Heart right ventricle (tissue), 16 donors: ENCODE data around the gene ZNF385C. TPM values are rescaled to one million over a fixed set of nuclear protein-coding genes. Genes with fewer than 3 reads are reported as not detected.

Experiments
- ATAC-seq, 8 donors: fragments of 200-7000 bp; cut with Tn5 transposase; one replicate each; pipeline ENCODE4 v1.9.1; 2020; ENCODE audit warnings: mild to moderate bottlenecking in 8 of 8, moderate library complexity in 8 of 8, moderate number of reproducible peaks in 1 of 8
- DNase-seq, 2 donors: peaks; one replicate each; pipeline ENCODE4 v3.0.0-alpha.2; 2020
- H3K27ac ChIP-seq, 10 donors: fragments of 200-600 bp; sonication (generic) in 2 of 10; one replicate each; pipeline versions ENCODE4 v1.5.0 to v1.8.0; 2020 to 2022; ENCODE audit warnings: mild to moderate bottlenecking in 3 of 10
- H3K27me3 ChIP-seq, 7 donors: fragments of 200-600 bp; one replicate each; pipeline ENCODE4 v1.8.0; 2021 to 2022; ENCODE audit warnings: mild to moderate bottlenecking in 2 of 7
- H3K36me3 ChIP-seq, 9 donors: fragments of 200-600 bp; sonication (generic) in 1 of 9; one replicate each; pipeline versions ENCODE4 v1.5.0 to v1.8.0; 2020 to 2022; ENCODE audit warnings: mild to moderate bottlenecking in 2 of 9
- H3K4me1 ChIP-seq, 9 donors: fragments of 200-600 bp; sonication (generic) in 1 of 9; one replicate each; pipeline versions ENCODE4 v1.5.0 to v1.8.0; 2020 to 2022; ENCODE audit warnings: mild to moderate bottlenecking in 4 of 9
- H3K4me3 ChIP-seq, 10 donors: fragments of 200-600 bp; sonication (generic) in 2 of 10; one replicate each; pipeline versions ENCODE4 v1.5.0 to v1.8.0; 2020 to 2022; ENCODE audit warnings: mild to moderate bottlenecking in 7 of 10, moderate library complexity in 2 of 10
- H3K9me3 ChIP-seq, 11 donors: fragments of 200-600 bp in 10 of 11; sonication (generic) in 2 of 11; one replicate each; pipeline versions ENCODE4 v1.5.0 to v1.8.0; 2013 to 2022; ENCODE audit warnings: mild to moderate bottlenecking in 2 of 11, control low read depth in 1 of 11, moderate library complexity in 1 of 11
- CTCF ChIP-seq, 9 donors: fragments of 200-600 bp; sonication (generic) in 2 of 9; IDR thresholded peaks; one replicate each; pipeline versions ENCODE4 v1.5.0 to v1.8.0; 2021 to 2022; ENCODE audit warnings: antibody characterized with exemption in 9 of 9, mild to moderate bottlenecking in 5 of 9, moderate library complexity in 1 of 9
- WGBS, 2 donors: extraction: QIAGEN DNeasy Blood & Tissue Kit; methylation state at CpG; one replicate each; pipeline ENCODE4 v1.1.7; 2013; ENCODE audit warnings: inconsistent platforms in 1 of 2; 5-methylcytosine and 5-hydroxymethylcytosine counted together
- intact Hi-C, 10 donors: fragments of 100-400 bp; cut with DNase I; formaldehyde crosslinking; loops; one replicate each; pipeline versions ENCODE4 v1.11.1 to v1.14.2; 2022
- polyA plus RNA-seq, 2 donors: library from polyadenylated mRNA; stranded (reverse); fragments of 200-250 nt; gene quantifications; one replicate each; pipeline ENCODE4 v1.2.3, GENCODE V29; 2013
- total RNA-seq, 10 donors: library from RNA; stranded (reverse); fragmentation: NEBNext Ultra II Directional in 3 of 10; extraction: Animal tissue kit (Norgen Biotek cat#: 25700) in 3 of 10; gene quantifications; one replicate each; pipeline versions ENCODE4 v1.2.1 to v1.2.4, GENCODE V29; 2021 to 2023
- donor health status: Arrhythmogenic right ventricular cardiomyopathy.
- donor health status: ischemic (EF 13 %, LVEDD 7.1; RV severe dilation, severe dysfunction).
- donor health status: healthy with polysubstance abuse.
- donor health status: DM: no; HTN: yes; CAD: no.
- donor health status: DM: no; HTN: no; CAD: no.
- donor health status: ischemic (EF 25% LVEDD 6.9; RV normal size, moderate dysfunction).
- donor health status: ischemic (EF 25% LVEDD 5.7; RV mildly dilated, moderate dysfunction).
- donor health status: healthy.
- donor health status: DM: yes; HTN: yes; CAD: no.
- donor health status: Ischemic cardiomyopathy.
- donor health status: ischemic (EF 35%, LVEDD 5.7; RV mildly dilated, moderate dysfunction).
- donor health status: nonischemic (EF 11% LVEDD 7.7; RV severe dilation, severe dysfunction).
- donor health status: DM: yes; HTN: yes; CAD: no.
- donor health status: PGD.
- donor health status: ischemic (EF 29% LVEDD 5.4; RV normal size, mild dysfunction).
- donor health status: nonischemic (EF 23%, LVEDD 6.1; RV moderate dilation, normal function).

Gene ZNF385C
- total and polyA plus RNA-seq, 12 donors, result 0.09 to 0.56 (median 0.24) TPM; not detected in 1

- TF ChIP-seq CTCF (IDR thresholded peaks at IDR 0.05), result no peak
- DNase-seq (no peak), ATAC-seq (no peak)
- H3K4me3 ChIP-seq, result no peak overlapping the region
- no peak overlapping the region for H3K27ac ChIP-seq
- H3K9me3 ChIP-seq, result no peaks in the 10 kb centered on the region
- peaks cover 4 to 100% (median 79%) of the 10 kb centered on the region in 9 donors for H3K36me3 ChIP-seq
- intact Hi-C loops, result no loop called here
- no peaks in the 10 kb centered on the region for H3K4me1 ChIP-seq
- WGBS, 2 donors, result 68 to 76% methylated on average over 3 of the region's 3 CpGs
- no peaks in the 10 kb centered on the region for H3K27me3 ChIP-seq
These were observed 105.7 kb downstream of the ZNF385C start for GRCh38 chr17:41992576-41992975.

GRCh38 chr17:41989702-41990419, 108.4 kb downstream of the ZNF385C start:
- Histone ChIP-seq H3K27me3 (no peaks in the 10 kb centered on the region), H3K4me3 (no peak overlapping the region), H3K4me1 (no peaks in the 10 kb centered on the region), H3K27ac (no peak overlapping the region), H3K9me3 (no peaks in the 10 kb centered on the region), H3K36me3 (peaks cover 0 to 100% (median 76%) of the 10 kb centered on the region in 9 donors)
- ATAC-seq (no peak), DNase-seq (no peak)
- WGBS, 2 donors, result 78 to 96% methylated on average over 5 of the region's 5 CpGs
- intact Hi-C loops, result no loop called here
- TF ChIP-seq CTCF (IDR thresholded peaks at IDR 0.05), result no peak

- H3K4me3 ChIP-seq, result no peak overlapping the region
- DNase-seq, result no peak
- peaks cover 0 to 100% (median 76%) of the 10 kb centered on the region in 9 donors for H3K36me3 ChIP-seq
- no peaks in the 10 kb centered on the region for H3K4me1 ChIP-seq
- H3K27ac ChIP-seq, result no peak overlapping the region
- H3K27me3 ChIP-seq, result no peaks in the 10 kb centered on the region
- H3K9me3 ChIP-seq, result no peaks in the 10 kb centered on the region
- 97% methylated on average over 2 of the region's 2 CpGs for WGBS, 2 donors
- no peak for TF ChIP-seq CTCF (IDR thresholded peaks at IDR 0.05)
- no peak for ATAC-seq
- intact Hi-C loops, result no loop called here
These were observed 109.9 kb downstream of the ZNF385C start for GRCh38 chr17:41988418-41988817.

GRCh38 chr17:41987642-41988041, 110.6 kb downstream of the ZNF385C start:
- H3K4me1 ChIP-seq, result no peaks in the 10 kb centered on the region
- intact Hi-C loops, result no loop called here

More at GRCh38 chr17:41987642-41988041, 110.6 kb downstream of the ZNF385C start:
- Histone ChIP-seq H3K27me3 (no peaks in the 10 kb centered on the region), H3K36me3 (peaks cover 0 to 100% (median 76%) of the 10 kb centered on the region in 9 donors), H3K4me3 (no peak overlapping the region), H3K27ac (no peak overlapping the region), H3K9me3 (no peaks in the 10 kb centered on the region)
- no peak for TF ChIP-seq CTCF (IDR thresholded peaks at IDR 0.05)
- DNase-seq (no peak), ATAC-seq (no peak)
- WGBS, 2 donors, result 76 to 88% methylated on average over 3 of the region's 3 CpGs
